Nephron progenitor cell (in vitro differentiated cells): ENCODE data around the gene TENT4A.
A peak's percentile ranks its signal among the peaks of the same experiment; 100 is the strongest.

Experiments
- DNase-seq: peaks from one replicate; pipeline ENCODE4 v3.0.0; 2021
- H3K27ac Mint-ChIP-seq: 2 replicates; pipeline ENCODE4 v1.8.0; 2021; ENCODE audit warnings: mild to moderate bottlenecking, moderate library complexity, mixed read lengths
- H3K27me3 Mint-ChIP-seq: 2 replicates; pipeline ENCODE4 v1.8.0; 2021; ENCODE audit warnings: mild to moderate bottlenecking, low read depth, mixed read lengths; ENCODE audit not compliant: poor library complexity
- H3K36me3 Mint-ChIP-seq: 2 replicates; pipeline ENCODE4 v1.8.0; 2021; ENCODE audit warnings: low read depth, mixed read lengths
- H3K4me1 Mint-ChIP-seq: 2 replicates; pipeline ENCODE4 v1.8.0; 2021; ENCODE audit warnings: mixed read lengths
- H3K4me3 Mint-ChIP-seq: 2 replicates; pipeline ENCODE4 v1.8.0; 2021; ENCODE audit warnings: mild to moderate bottlenecking, moderate library complexity, mixed read lengths
- H3K9me3 Mint-ChIP-seq: 2 replicates; pipeline ENCODE4 v1.8.0; 2021; ENCODE audit warnings: mild to moderate bottlenecking, moderate library complexity, mixed read lengths
- TF ChIP-seq, protein P1 (sequence below): fragments of 200-600 bp; sonication (generic); IDR thresholded peaks from 2 replicates; pipeline ENCODE4 v1.5.0; 2021; ENCODE audit warnings: antibody characterized with exemption

The TENT4A gene

DNA sequence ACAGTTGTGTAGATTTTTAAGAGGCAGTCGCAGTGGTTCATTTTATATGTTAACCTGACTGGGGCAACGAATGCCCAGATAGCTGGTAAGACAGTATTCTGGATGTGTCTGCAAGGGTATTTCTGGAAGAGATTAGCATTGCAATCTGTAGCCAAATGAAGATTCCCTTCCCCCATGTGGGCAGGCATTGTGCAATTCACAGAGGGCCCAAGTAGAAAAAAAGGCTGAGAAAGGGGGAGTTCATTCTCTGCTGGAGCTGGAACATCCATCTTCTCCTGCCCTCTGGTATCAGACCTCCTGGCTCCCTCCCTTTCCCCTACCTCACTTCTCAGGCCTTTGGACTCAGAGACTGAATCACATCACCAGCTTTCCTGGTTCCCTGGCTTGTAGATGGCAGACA lies 70.6 kb downstream of the TENT4A start:
- TF ChIP-seq, protein P1, sequence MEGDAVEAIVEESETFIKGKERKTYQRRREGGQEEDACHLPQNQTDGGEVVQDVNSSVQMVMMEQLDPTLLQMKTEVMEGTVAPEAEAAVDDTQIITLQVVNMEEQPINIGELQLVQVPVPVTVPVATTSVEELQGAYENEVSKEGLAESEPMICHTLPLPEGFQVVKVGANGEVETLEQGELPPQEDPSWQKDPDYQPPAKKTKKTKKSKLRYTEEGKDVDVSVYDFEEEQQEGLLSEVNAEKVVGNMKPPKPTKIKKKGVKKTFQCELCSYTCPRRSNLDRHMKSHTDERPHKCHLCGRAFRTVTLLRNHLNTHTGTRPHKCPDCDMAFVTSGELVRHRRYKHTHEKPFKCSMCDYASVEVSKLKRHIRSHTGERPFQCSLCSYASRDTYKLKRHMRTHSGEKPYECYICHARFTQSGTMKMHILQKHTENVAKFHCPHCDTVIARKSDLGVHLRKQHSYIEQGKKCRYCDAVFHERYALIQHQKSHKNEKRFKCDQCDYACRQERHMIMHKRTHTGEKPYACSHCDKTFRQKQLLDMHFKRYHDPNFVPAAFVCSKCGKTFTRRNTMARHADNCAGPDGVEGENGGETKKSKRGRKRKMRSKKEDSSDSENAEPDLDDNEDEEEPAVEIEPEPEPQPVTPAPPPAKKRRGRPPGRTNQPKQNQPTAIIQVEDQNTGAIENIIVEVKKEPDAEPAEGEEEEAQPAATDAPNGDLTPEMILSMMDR, result no peak
- H3K9me3 Mint-ChIP-seq, result no peaks in the 10 kb centered on the region
- no peak overlapping the region for H3K4me3 Mint-ChIP-seq
- H3K4me1 Mint-ChIP-seq, result peaks cover 31% of the 10 kb centered on the region
- no peaks in the 10 kb centered on the region for H3K36me3 Mint-ChIP-seq
- H3K27ac Mint-ChIP-seq, result peak overlapping the region; percentile 10
- DNase-seq, result no peak
- peaks cover 8% of the 10 kb centered on the region for H3K27me3 Mint-ChIP-seq

GRCh38 chr5:6784481-6784880 lies 71.2 kb downstream of the TENT4A start:
- Mint-ChIP-seq H3K4me3 (no peak overlapping the region), H3K27ac (peak overlapping the region; percentile 10), H3K36me3 (no peaks in the 10 kb centered on the region), H3K9me3 (no peaks in the 10 kb centered on the region), H3K4me1 (peaks cover 31% of the 10 kb centered on the region), H3K27me3 (peaks cover 8% of the 10 kb centered on the region)
- TF ChIP-seq, protein P1, result no peak
- no peak for DNase-seq

GRCh38 chr5:6785161-6785860 lies 72.1 kb downstream of the TENT4A start:
- no peak overlapping the region for H3K27ac Mint-ChIP-seq
- DNase-seq, result no peak
- no peak overlapping the region for H3K4me3 Mint-ChIP-seq
- H3K27me3 Mint-ChIP-seq, result peaks cover 8% of the 10 kb centered on the region
- TF ChIP-seq, protein P1, result no peak
- H3K4me1 Mint-ChIP-seq, result peaks cover 37% of the 10 kb centered on the region
- no peaks in the 10 kb centered on the region for H3K9me3 Mint-ChIP-seq
- H3K36me3 Mint-ChIP-seq, result no peaks in the 10 kb centered on the region

DNA sequence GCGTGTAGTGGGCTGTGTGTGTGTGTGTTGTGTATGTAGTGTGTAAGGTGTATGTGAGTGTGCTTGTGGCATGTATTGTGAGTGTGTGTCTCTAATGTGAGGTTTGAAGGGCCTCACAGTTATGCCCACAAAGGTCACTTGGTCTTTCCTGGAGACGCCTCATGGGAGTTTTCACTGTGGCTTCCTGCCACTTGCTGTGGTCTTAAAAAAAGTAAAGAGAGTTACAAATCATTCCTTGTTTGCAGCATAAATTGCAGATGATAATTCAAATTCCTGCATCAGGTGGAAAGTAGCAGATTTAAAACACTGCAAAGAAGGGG lies 72.6 kb downstream of the TENT4A start:
- Mint-ChIP-seq H3K4me1 (peaks cover 42% of the 10 kb centered on the region), H3K4me3 (no peak overlapping the region), H3K27ac (no peak overlapping the region), H3K27me3 (peaks cover 8% of the 10 kb centered on the region), H3K9me3 (no peaks in the 10 kb centered on the region), H3K36me3 (no peaks in the 10 kb centered on the region)
- no peak for DNase-seq
- TF ChIP-seq, protein P1, result no peak

- Mint-ChIP-seq H3K4me1 (peaks cover 53% of the 10 kb centered on the region), H3K4me3 (no peak overlapping the region), H3K27me3 (peaks cover 11% of the 10 kb centered on the region), H3K27ac (no peak overlapping the region), H3K9me3 (no peaks in the 10 kb centered on the region), H3K36me3 (no peaks in the 10 kb centered on the region)
- no peak for DNase-seq
- TF ChIP-seq, protein P1, result no peak
These were observed 73.7 kb downstream of the TENT4A start for GRCh38 chr5:6786786-6787495.

DNA sequence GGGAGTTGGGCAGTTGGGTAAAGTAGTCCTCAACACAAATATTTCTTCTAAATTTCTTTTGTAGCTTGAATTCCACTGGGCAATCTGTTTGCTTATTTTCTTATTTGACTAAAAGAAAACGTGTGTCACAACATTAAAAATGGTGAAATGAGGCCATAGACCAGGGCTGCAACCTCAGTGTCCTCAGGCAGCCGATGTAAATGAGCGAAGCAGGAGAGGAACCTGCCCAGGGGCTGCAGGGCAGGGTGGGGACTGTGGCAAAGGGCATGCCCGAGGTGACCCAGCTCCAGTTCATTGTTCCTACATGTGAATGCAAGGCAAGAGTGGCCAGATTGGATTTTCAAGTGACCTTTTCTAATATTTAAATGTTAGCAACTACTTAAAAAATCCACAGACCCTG lies 74.7 kb downstream of the TENT4A start:
- TF ChIP-seq, protein P1, result no peak
- peaks cover 53% of the 10 kb centered on the region for H3K4me1 Mint-ChIP-seq
- H3K27me3 Mint-ChIP-seq, result peaks cover 11% of the 10 kb centered on the region
- no peaks in the 10 kb centered on the region for H3K9me3 Mint-ChIP-seq
- no peaks in the 10 kb centered on the region for H3K36me3 Mint-ChIP-seq
- H3K4me3 Mint-ChIP-seq, result no peak overlapping the region
- H3K27ac Mint-ChIP-seq, result peak overlapping the region; percentile 19
- DNase-seq, result no peak
